ENCODE measurements around the gene SPDYE18.
"Not testable (repeated sequence)": the region's sequence is repeated elsewhere in the genome, so short reads cannot be mapped to it uniquely, and the experiment has no call there.

SPDYE18 gene

GRCh38 chr7:77005461-77006057 is 56.8 kb downstream of the SPDYE18 start:
- not testable (repeated sequence) for DNase-seq (ENCODE audit: low read depth)

GRCh38 chr7:77004151-77004550 is 58.2 kb downstream of the SPDYE18 start:
- DNase-seq (ENCODE audit: low read depth), result not testable (repeated sequence)

DNA sequence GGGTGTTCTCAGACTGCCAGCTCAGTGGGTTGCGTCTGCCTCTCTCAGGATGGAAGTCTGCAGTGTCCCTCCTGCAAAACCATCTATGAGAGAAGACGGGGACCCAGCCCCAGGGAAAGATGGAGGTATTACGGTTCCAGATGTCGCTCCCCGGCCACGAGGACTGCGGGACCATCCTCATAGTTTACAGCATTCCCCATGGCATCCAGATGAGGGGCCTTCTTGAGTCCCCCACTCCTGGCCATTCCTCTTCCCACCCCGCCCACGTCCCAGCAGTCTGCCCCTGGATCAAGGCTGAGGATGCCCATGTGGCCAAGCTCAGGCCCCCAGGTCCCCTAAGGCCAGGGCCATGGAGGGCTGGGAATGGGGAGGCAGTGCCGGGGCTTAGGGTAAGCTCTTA is 59.1 kb downstream of the SPDYE18 start:
- not testable (repeated sequence) for DNase-seq (ENCODE audit: low read depth)

GRCh38 chr7:77002678-77003233 is 59.6 kb downstream of the SPDYE18 start:
- DNase-seq (ENCODE audit: low read depth), result not testable (repeated sequence)

DNA sequence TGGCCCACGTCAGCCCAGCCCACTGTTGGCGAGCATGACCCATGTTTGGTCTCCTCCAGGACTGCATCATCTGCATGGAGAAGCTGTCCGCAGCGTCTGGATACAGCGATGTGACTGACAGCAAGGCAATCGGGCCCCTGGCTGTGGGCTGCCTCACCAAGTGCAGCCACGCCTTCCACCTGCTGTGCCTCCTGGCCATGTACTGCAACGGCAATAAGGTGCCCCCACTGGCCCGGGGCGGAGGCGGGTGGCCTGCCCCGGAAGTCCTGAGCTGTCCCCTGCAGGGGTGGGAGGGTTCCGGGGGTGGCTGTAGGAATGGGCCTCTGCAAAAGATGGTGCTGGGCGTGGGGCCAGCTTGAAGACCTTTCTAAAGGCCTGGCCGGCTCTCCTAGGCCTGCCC is 60.3 kb downstream of the SPDYE18 start:
- not testable (repeated sequence) for DNase-seq (ENCODE audit: low read depth)

All from stimulated activated CD4-positive, alpha-beta T cell treated with anti-CD3 and anti-CD28 coated beads, Interleukin-2, amount 100 ng/mL, for 4 hours (primary cell).